Measurements from ENCODE around the gene HYDIN. TPM values are rescaled to one million over a fixed set of nuclear protein-coding genes. Genes with fewer than 3 reads are reported as not detected.
A peak's percentile ranks its signal among the peaks of the same experiment; 100 is the strongest.

Gene HYDIN
- total and polyA plus RNA-seq, 2 donors (not counting 1 experiment from before 2014, with no cell fraction given): 0.54 to 1.7 TPM

DNA sequence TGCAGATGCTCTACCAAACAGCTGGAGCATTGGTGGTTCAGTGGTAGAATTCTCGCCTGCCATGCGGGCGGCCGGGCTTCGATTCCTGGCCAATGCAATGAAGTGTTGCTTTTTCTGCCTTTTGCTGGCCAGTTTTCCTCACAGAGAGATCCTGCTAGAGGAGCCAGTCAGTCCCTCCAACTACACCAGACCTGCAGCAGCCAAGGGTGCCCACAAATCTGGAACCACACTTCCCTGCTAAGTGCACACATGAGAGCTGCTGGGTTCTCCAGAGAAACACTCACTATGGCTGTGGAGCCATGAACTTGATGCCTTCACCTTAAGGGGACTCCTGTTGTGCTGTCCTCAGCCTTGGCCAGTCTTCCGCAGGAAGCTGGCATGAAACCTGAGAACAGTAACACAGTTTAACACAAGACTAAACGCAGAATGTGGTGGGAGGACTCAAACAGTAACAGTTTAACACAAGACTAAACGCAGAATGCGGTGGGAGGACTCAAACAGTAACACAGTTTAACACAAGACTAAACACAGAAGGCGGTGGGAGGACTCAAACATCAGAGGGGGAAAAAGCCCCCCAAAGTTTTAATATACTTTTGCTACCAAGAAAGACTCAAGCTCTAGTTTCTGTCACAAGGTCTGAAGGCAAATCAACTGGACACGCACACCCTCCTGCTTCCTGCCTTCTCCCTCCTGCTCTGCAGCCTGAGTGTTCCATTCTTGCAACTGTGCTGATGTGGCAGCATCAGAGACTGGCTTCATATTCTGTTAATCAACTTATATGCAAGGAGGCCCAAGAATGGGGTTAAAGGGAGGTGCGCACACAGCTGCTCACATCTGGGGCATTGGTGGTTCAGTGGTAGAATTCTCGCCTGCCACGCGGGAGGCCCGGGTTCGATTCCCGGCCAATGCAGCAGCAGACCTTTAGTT lies 441.6 kb downstream of the HYDIN start:
- no peak overlapping the region for H3K27ac ChIP-seq (ENCODE audit: insufficient read depth, low read length)
- no peak overlapping the region for H3K9ac ChIP-seq (ENCODE audit: insufficient read depth, low read length)
- peak; percentile 22 to 85 for DNase-seq (ENCODE audit: low read depth in 2 of 2)
- H4K20me1 ChIP-seq (ENCODE audit: control insufficient read depth, extremely low read depth, insufficient read depth, low read length): no peaks in the 10 kb centered on the region
- H3K4me1 ChIP-seq (ENCODE audit: control insufficient read depth, extremely low read depth, insufficient read depth, low read length): no peaks in the 10 kb centered on the region
- TF ChIP-seq, protein P1, sequence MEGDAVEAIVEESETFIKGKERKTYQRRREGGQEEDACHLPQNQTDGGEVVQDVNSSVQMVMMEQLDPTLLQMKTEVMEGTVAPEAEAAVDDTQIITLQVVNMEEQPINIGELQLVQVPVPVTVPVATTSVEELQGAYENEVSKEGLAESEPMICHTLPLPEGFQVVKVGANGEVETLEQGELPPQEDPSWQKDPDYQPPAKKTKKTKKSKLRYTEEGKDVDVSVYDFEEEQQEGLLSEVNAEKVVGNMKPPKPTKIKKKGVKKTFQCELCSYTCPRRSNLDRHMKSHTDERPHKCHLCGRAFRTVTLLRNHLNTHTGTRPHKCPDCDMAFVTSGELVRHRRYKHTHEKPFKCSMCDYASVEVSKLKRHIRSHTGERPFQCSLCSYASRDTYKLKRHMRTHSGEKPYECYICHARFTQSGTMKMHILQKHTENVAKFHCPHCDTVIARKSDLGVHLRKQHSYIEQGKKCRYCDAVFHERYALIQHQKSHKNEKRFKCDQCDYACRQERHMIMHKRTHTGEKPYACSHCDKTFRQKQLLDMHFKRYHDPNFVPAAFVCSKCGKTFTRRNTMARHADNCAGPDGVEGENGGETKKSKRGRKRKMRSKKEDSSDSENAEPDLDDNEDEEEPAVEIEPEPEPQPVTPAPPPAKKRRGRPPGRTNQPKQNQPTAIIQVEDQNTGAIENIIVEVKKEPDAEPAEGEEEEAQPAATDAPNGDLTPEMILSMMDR (conservative IDR thresholded peaks at IDR 0.05 in 1 of 2, IDR thresholded peaks at IDR 0.05 in 1 of 2; ENCODE audit: low read depth in 1 of 2, low read length in 2 of 2): no peak
- TF ChIP-seq EZH2 (IDR thresholded peaks at IDR 0.05; ENCODE audit: low read length, missing control alignments): no peak
- peaks cover 8% of the 10 kb centered on the region for H3K36me3 ChIP-seq (ENCODE audit: control insufficient read depth, insufficient read depth, low read length)
- H2AFZ ChIP-seq (ENCODE audit: low read length): no peak overlapping the region
- H3K4me3 ChIP-seq (replicated peaks in 1 of 4; ENCODE audit: control extremely low read depth in 1 of 4, insufficient read depth in 1 of 4, low read depth in 3 of 4, low read length in 4 of 4): no peak overlapping the region
- no peaks in the 10 kb centered on the region for H3K9me3 ChIP-seq (ENCODE audit: control insufficient read depth, insufficient read depth, low read depth, low read length)
- H3K27me3 ChIP-seq (ENCODE audit: control insufficient read depth, insufficient read depth, low read length): no peaks in the 10 kb centered on the region
- H3K79me2 ChIP-seq (ENCODE audit: control insufficient read depth, insufficient read depth, low read length): peaks cover 24% of the 10 kb centered on the region
- H3K4me2 ChIP-seq (ENCODE audit: extremely low read depth, insufficient read depth, low read length): no peak overlapping the region

DNA sequence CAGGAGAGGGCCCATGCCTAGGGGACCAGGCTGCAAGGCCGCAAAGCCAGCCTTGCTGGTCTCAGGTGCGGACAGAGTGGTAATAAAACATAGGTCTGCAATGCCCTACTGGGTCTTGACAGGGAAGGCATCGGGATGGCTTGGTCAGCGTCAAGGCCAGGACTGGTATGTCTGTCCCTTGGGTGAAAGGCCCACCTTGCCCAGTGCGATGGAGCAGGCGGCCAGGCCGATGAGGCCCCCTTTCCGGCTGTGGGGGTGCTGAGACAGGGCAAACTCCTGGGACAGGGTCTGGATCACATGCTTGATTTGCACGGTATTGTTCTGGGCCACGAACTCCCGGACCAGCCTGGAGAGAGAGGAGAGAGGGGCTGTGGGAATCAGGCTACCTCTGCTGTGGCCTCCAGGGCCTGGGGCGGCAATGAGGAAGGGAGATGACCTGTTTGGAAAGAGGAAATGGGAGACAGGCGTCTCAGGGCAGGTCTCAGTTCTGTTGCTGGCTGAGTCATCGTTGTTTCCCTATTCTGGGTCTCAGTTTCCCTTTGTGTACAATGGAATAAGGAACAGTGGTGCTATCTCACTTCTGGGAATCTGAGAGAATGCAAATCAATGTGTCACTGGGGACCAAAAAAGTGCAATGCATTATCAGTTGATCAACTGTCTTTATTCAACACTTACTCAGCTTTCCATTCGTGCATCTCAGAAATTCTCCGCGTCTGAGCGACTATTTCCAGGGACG lies 444.3 kb downstream of the HYDIN start:
- no peak overlapping the region for H3K27ac ChIP-seq (ENCODE audit: insufficient read depth, low read length)
- H3K4me3 ChIP-seq (replicated peaks in 1 of 4; ENCODE audit: control extremely low read depth in 1 of 4, insufficient read depth in 1 of 4, low read depth in 3 of 4, low read length in 4 of 4): no peak overlapping the region
- no peaks in the 10 kb centered on the region for H3K9me3 ChIP-seq (ENCODE audit: control insufficient read depth, insufficient read depth, low read depth, low read length)
- no peak overlapping the region for H2AFZ ChIP-seq (ENCODE audit: low read length)
- peaks cover 10% of the 10 kb centered on the region for H3K79me2 ChIP-seq (ENCODE audit: control insufficient read depth, insufficient read depth, low read length)
- peaks cover 25% of the 10 kb centered on the region for H3K36me3 ChIP-seq (ENCODE audit: control insufficient read depth, insufficient read depth, low read length)
- no peak overlapping the region for H3K4me2 ChIP-seq (ENCODE audit: extremely low read depth, insufficient read depth, low read length)
- no peak for DNase-seq (ENCODE audit: low read depth in 2 of 2)
- no peaks in the 10 kb centered on the region for H3K4me1 ChIP-seq (ENCODE audit: control insufficient read depth, extremely low read depth, insufficient read depth, low read length)
- TF ChIP-seq EZH2 (IDR thresholded peaks at IDR 0.05; ENCODE audit: low read length, missing control alignments): no peak
- TF ChIP-seq, protein P1 (conservative IDR thresholded peaks at IDR 0.05 in 1 of 2, IDR thresholded peaks at IDR 0.05 in 1 of 2; ENCODE audit: low read depth in 1 of 2, low read length in 2 of 2): no peak
- H4K20me1 ChIP-seq (ENCODE audit: control insufficient read depth, extremely low read depth, insufficient read depth, low read length): no peaks in the 10 kb centered on the region
- H3K9ac ChIP-seq (ENCODE audit: insufficient read depth, low read length): no peak overlapping the region
- no peaks in the 10 kb centered on the region for H3K27me3 ChIP-seq (ENCODE audit: control insufficient read depth, insufficient read depth, low read length)

All from fibroblast of lung (primary cell).